GM18520 (cell line): ENCODE results near the gene POLR2E.

Source experiments
- ATAC-seq: cut with Tn5 transposase; IDR thresholded peaks from one replicate; pipeline ENCODE4 v1.9.1; 2021; ENCODE audit not compliant: unreplicated experiment

POLR2E gene

GRCh38 chr19:1066748-1067340 lies 28.3 kb downstream of the POLR2E start, which contains the start of gene ARHGAP45:
ARHGAP45 (plus strand) TSS chr19:1067167; CDS start chr19:1067406, 239 bp downstream.
- no peak for ATAC-seq

- ATAC-seq, result no peak
Observed at GRCh38 chr19:1066251-1066747, 28.9 kb downstream of the POLR2E start.

- ATAC-seq, result no peak
Observed at GRCh38 chr19:1065606-1066109, 29.5 kb downstream of the POLR2E start.

- ATAC-seq, result no peak
Observed at GRCh38 chr19:1064661-1065605, 30.2 kb downstream of the POLR2E start.

GRCh38 chr19:1063909-1064660 lies 31.1 kb downstream of the POLR2E start:
- no peak for ATAC-seq

- no peak for ATAC-seq
Observed at GRCh38 chr19:1063030-1063908, 31.9 kb downstream of the POLR2E start.

- no peak for ATAC-seq
Observed at GRCh38 chr19:1062387-1063029, 32.7 kb downstream of the POLR2E start.

GRCh38 chr19:1061987-1062386 lies 33.2 kb downstream of the POLR2E start:
- ATAC-seq, result no peak

GRCh38 chr19:1060689-1061088 lies 34.5 kb downstream of the POLR2E start:
- no peak for ATAC-seq

GRCh38 chr19:1058112-1058511 lies 37.1 kb downstream of the POLR2E start:
- ATAC-seq, result no peak

GRCh38 chr19:1057176-1057855 lies 37.9 kb downstream of the POLR2E start:
- no peak for ATAC-seq

GRCh38 chr19:1055886-1056620 lies 39.1 kb downstream of the POLR2E start:
- no peak for ATAC-seq

GRCh38 chr19:1055028-1055425 lies 40.1 kb downstream of the POLR2E start:
- no peak for ATAC-seq

GRCh38 chr19:1054102-1055027 lies 40.8 kb downstream of the POLR2E start:
- no peak for ATAC-seq

- no peak for ATAC-seq
Observed at GRCh38 chr19:1053176-1054101, 41.7 kb downstream of the POLR2E start.

- no peak for ATAC-seq
Observed at GRCh38 chr19:1052349-1052975, 42.7 kb downstream of the POLR2E start.
